ENCODE measurements around the gene TNNC1.

Gene TNNC1

GRCh38 chr3:52455283-52456168 lies 1.7 kb upstream of the TNNC1 start, which contains the start of gene NISCH:
NISCH (plus strand) TSS chr3:52455604; CDS start chr3:52455642, 38 bp downstream.
- TF ChIP-seq CTCF (conservative IDR thresholded peaks at IDR 0.05) = no peak
- H3K27ac ChIP-seq = peak within 1 kb of the TSS; percentile 89

- H3K27ac ChIP-seq = peak overlapping the region; percentile 89
- TF ChIP-seq CTCF (conservative IDR thresholded peaks at IDR 0.05) = no peak
Measured at GRCh38 chr3:52454938-52455282, 1.1 kb upstream of the TNNC1 start.

- TF ChIP-seq CTCF (conservative IDR thresholded peaks at IDR 0.05) = no peak
- H3K27ac ChIP-seq = peak overlapping the region; percentile 89
Measured at GRCh38 chr3:52454250-52454937, 553 bp upstream of the TNNC1 start.

GRCh38 chr3:52452570-52453221 lies 1.1 kb downstream of the TNNC1 start:
- H3K27ac ChIP-seq = peak overlapping the region; percentile 18; the same call in 1 of the 2 replicates
- TF ChIP-seq CTCF (conservative IDR thresholded peaks at IDR 0.05) = no peak

- no peak for TF ChIP-seq CTCF (conservative IDR thresholded peaks at IDR 0.05)
- peak overlapping the region; percentile 18; the same call in 1 of the 2 replicates for H3K27ac ChIP-seq
Measured at GRCh38 chr3:52452126-52452525, 1.7 kb downstream of the TNNC1 start.

- TF ChIP-seq CTCF (conservative IDR thresholded peaks at IDR 0.05) = no peak
- H3K27ac ChIP-seq = peak overlapping the region; percentile 72; the same call in 1 of the 2 replicates
Measured at GRCh38 chr3:52451237-52452083, 2.4 kb downstream of the TNNC1 start.

Measured in VCaP (cell line).